DMS153 (cell line): ENCODE results near the gene RGPD8.
"Not testable (repeated sequence)": the region's sequence is repeated elsewhere in the genome, so short reads cannot be mapped to it uniquely, and the experiment has no call there.

Experiments used
- DNase-seq: peaks from one replicate; lab custom pipeline; 2025; lab: John Stamatoyannopoulos, UW

Gene RGPD8

GRCh38 chr2:112435716-112436431, 2.4 kb upstream of the RGPD8 start:
- DNase-seq, result not testable (repeated sequence)

GRCh38 chr2:112434890-112435715, 1.7 kb upstream of the RGPD8 start:
- not testable (repeated sequence) for DNase-seq

- no peak for DNase-seq
Measured at GRCh38 chr2:112433932-112434730, 686 bp upstream of the RGPD8 start.

DNA sequence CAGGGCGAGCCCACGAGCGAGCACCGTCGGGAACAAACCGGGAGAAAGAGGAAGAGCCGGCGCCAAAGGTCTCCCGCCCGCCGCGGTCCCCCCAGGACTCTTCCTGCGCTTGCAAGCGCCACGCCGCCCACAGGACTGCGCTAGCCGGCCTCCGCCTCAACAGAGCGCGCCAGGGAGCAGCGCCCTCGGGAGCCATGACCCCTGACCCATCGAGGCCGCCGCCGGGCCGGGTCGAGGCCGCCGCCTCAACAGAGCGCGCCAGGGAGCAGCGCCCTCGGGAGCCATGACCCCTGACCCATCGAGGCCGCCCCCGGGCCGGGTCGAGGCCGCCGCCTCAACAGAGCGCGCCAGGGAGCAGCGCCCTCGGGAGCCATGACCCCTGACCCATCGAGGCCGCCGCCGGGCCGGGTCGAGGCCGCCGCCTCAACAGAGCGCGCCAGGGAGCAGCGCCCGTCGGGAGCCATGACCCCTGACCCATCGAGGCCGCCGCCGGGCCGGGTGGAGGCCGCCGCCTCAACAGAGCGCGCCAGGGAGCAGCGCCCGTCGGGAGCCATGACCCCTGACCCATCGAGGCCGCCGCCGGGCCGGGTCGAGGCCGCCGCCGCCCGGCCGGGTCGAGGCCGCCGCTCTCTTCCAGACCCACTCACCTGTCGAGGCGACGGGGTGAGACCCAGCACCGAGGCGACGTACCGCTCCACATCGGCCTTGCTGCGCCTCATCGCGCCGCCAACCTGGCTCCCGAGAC, 538 bp downstream of the RGPD8 start:
- DNase-seq, result not testable (repeated sequence)

DNA sequence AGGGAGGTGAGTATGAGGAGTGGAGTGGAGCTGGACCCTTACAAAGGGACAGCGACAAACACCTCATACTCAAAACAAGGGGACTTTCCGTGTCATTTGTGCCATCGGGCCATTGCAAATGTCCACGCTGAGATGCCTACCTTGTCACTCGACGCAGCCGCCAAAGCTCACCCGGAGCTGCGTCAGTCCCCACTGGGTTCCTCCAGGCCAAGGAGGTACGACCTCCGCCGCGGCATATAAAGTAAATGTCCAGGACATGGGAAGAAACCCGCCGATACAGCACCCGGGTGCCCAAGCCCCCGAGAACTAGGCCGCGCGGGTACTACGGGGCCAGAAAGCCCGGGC, 1.1 kb downstream of the RGPD8 start:
- DNase-seq, result not testable (repeated sequence)

- not testable (repeated sequence) for DNase-seq
Measured at GRCh38 chr2:112431587-112432295, 1.7 kb downstream of the RGPD8 start.

GRCh38 chr2:112424553-112424952, 8.9 kb downstream of the RGPD8 start:
- not testable (repeated sequence) for DNase-seq

DNA sequence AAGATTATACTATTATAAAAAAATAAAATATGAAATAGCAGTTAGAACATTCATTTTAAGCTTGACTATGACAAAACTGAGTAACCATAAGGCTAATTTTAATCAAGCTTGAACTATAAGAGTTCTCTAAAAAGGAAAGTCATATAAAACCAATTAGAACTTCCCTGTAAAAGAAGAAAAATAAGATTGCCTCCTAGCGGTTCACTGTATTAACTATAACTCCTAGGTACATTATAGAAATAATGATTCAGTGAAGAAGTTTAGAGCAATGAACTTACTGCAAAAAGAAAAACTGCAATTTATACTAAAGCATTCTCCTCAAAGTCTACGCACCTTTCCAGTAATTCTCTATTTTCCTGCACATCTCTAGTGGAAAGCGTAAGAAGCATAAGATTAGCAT, 16.6 kb downstream of the RGPD8 start:
- DNase-seq, result not testable (repeated sequence)

DNA sequence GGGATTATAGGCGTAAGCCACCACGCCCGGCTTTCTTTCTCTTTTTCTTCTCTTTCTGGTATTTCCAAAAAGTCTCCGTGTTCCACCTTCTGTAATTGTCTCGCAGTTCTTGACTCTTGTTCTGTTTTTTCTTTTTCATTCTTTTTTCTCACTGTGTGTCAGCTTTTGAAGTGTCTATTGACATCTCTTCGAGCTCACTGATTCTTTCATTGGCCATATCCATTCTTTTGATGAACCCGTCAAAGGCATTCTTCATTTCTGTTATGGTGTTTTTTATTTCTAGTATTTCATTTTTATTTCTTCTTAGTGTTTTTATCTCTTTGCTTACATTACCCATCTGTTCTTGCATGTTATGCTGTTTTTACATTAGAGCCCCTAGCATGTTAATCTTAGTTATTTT, 73.4 kb downstream of the RGPD8 start:
- not testable (repeated sequence) for DNase-seq

- not testable (repeated sequence) for DNase-seq
Measured at GRCh38 chr2:112354335-112354734, 79.1 kb downstream of the RGPD8 start.

- not testable (repeated sequence) for DNase-seq
Measured at GRCh38 chr2:112352809-112353603, 80.4 kb downstream of the RGPD8 start.

DNA sequence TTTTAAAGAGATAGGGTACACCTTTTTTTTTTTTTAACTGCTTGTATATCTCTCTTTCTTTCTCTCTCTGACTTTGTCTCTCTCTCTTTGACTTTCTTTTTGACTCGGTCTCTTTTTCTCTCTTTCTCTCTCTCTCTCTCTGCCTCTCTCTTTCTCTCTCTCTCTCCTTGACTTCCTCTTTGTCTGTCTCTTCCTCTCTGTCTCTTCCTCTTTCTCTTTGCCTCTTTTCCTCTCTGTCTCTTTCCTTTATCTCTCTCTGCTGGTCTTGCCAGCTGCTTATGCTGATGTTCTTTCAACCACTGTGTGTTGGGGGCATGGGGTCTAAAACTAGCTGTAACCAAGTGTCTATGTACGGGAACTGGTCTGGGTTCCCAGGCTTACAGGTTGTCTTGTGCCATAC, 81.2 kb downstream of the RGPD8 start:
- not testable (repeated sequence) for DNase-seq

DNA sequence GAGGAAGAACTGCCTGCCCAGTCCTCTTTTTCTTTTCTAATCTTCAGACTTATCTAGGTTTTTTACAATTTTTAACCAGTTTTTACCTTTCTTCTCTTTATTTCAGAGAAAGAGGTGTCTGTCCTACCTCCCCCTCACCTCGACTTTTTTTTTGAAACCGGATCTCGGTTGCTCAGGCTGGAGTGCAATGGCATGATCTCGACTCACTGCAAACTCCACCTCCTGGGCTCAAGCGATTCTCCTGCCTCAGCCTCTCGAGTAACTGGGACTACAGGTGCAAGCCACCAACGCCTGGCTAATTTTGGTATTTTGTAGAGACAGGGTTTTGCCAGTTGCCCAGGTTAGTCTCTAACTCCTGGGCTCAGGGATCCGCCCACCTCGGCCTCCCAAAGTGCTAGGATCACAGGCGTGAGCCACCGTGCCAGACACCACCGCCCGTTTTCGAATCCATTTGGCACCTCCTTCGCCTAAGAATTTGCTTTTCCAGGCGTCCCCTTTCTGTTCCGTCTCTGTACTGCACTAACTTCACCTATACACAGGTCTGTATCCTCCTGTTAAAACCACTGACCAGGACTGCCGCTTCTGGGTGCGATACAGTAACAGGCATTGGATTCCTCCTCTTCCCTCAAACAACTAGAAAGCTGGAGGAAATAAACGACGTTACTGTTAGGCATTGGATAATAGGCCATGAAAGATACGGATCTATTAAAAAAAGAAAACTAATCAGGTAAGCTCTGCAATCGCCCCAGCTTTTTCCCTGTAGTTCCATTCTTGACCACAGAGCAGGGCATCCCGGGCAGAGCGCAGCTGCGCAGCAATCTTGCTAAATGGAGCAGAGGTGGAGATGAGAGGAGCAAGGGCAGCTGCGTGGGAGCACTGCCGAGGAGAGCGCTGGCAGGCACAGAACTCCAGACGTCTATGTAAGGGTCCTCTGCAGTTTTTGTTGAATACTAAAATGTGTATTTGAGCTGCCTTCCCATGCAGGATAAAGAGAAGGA, 88.1 kb downstream of the RGPD8 start:
- no peak for DNase-seq

DNA sequence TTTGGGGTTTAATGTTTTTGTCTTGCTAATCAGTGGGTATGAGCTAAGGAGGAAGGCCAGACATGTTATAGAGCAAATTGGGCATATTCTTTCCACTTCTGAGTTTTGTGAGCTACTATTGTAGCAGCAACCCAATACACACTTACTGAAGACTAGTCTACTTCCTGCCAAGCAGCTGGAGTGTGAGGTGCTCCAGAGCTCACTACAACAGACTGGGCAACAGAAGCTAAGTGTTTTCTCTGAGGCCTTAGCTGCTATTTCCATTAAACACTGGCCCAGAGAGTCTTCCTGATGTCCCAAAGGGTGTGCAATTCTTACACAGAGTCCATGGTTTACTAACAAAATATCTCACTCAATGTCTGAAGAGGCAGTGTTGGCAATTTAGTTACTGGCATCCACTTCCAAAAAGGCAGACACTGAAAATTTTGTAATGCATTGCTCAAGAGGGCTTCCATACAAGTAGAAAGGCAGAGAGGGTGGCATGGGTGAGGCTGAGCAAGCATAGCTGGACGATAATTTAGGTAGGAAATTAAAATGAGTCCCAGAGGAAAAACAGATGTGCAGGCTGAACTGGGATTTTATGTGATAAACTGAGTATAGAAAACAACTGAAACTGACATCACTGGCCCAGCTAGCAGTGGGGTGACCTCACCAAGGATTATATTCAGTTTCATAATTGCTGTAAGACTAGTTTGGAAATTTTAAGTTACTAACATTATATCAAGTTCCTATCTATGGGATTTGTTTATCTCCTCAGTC, 89.4 kb downstream of the RGPD8 start:
- DNase-seq, result no peak

GRCh38 chr2:112342067-112342550, 91.3 kb downstream of the RGPD8 start:
- no peak for DNase-seq

- DNase-seq, result no peak
Measured at GRCh38 chr2:112340475-112341267, 92.8 kb downstream of the RGPD8 start.

DNA sequence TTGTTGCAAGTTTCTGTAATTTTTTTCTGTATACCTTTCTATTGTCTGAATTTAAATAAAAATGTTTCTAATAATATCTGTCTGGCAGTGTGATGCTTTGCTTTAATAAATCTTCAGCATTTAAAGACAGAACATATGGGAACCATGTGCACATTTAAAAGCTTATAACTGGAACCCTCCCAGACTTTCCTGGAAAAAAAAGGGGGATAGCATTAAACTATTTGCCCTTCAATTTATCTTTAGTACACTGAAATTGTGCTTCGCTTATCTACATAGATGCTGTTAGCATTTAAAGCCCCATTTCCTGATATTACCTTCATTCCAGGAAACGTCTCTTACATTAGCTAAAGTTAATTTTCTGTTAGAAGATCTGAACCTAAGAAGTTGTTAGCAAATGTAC, 93.5 kb downstream of the RGPD8 start:
- no peak for DNase-seq
